Neutrophil (primary cell): ENCODE results near the gene ENOX1.

Experiments used
- H3K27ac ChIP-seq: fragments of 200-600 bp; sonication (generic); 2 replicates; pipeline ENCODE4 v1.5.1; 2016; ENCODE audit warnings: mild to moderate bottlenecking, moderate library complexity
- H3K27me3 ChIP-seq: fragments of 200-600 bp; sonication (generic); 2 replicates; pipeline ENCODE4 v1.6.0; 2016; ENCODE audit warnings: mild to moderate bottlenecking
- H3K36me3 ChIP-seq: fragments of 200-600 bp; sonication (generic); 2 replicates; pipeline ENCODE4 v1.5.1; 2017
- H3K4me1 ChIP-seq, 2 experiments: fragments of 200-600 bp in 1 of 2; sonication (generic) in 1 of 2; 1 replicate in 1 of 2; 2 replicates in 1 of 2; pipeline versions ENCODE4 v1.5.1 to v1.6.1; 2013 to 2016; ENCODE audit warnings: low read depth in 1 of 2, low read length in 1 of 2, mild to moderate bottlenecking in 1 of 2, moderate library complexity in 1 of 2; ENCODE audit not compliant: control insufficient read depth in 1 of 2, insufficient read depth in 1 of 2
- H3K4me3 ChIP-seq, 2 experiments: fragments of 200-600 bp in 1 of 2; sonication (generic) in 1 of 2; 1 replicate in 1 of 2; 2 replicates in 1 of 2; pipeline ENCODE4 v1.5.1; 2013 to 2016; ENCODE audit warnings: low read depth in 1 of 2, low read length in 1 of 2, mild to moderate bottlenecking in 1 of 2, moderate library complexity in 1 of 2
- H3K9me3 ChIP-seq: fragments of 200-600 bp; sonication (generic); 2 replicates; pipeline ENCODE4 v1.5.1; 2016
- TF ChIP-seq, protein P1 (sequence below): fragments of 200-600 bp; sonication (generic); IDR thresholded peaks from 2 replicates; pipeline ENCODE4 v1.5.1; 2016; ENCODE audit warnings: antibody characterized with exemption

Gene ENOX1

DNA sequence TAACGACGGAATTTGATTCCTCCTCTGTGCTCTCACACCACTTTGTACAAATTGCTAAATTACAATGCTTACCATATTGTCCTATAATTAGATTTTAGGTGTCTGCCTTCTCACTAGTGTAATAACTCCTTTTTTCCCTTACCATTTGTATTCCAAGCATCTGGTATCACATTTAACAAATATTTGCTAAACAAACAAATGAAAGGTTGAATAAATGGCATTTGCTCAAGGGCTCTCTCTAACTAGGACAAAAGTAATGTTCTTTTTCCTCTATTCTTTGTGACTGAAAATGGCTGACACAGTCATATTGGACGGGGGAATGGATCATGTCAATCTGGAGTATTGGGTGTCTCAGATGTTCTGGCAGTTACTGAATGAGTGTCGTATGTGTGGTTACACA is 99.7 kb downstream of the ENOX1 start:
- Histone ChIP-seq H3K36me3 (no peaks in the 10 kb centered on the region), H3K9me3 (no peaks in the 10 kb centered on the region), H3K27me3 (no peaks in the 10 kb centered on the region), H3K4me1 (no peaks in the 10 kb centered on the region), H3K27ac (no peak overlapping the region), H3K4me3 (no peak overlapping the region)
- TF ChIP-seq, protein P1, sequence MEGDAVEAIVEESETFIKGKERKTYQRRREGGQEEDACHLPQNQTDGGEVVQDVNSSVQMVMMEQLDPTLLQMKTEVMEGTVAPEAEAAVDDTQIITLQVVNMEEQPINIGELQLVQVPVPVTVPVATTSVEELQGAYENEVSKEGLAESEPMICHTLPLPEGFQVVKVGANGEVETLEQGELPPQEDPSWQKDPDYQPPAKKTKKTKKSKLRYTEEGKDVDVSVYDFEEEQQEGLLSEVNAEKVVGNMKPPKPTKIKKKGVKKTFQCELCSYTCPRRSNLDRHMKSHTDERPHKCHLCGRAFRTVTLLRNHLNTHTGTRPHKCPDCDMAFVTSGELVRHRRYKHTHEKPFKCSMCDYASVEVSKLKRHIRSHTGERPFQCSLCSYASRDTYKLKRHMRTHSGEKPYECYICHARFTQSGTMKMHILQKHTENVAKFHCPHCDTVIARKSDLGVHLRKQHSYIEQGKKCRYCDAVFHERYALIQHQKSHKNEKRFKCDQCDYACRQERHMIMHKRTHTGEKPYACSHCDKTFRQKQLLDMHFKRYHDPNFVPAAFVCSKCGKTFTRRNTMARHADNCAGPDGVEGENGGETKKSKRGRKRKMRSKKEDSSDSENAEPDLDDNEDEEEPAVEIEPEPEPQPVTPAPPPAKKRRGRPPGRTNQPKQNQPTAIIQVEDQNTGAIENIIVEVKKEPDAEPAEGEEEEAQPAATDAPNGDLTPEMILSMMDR, result no peak

DNA sequence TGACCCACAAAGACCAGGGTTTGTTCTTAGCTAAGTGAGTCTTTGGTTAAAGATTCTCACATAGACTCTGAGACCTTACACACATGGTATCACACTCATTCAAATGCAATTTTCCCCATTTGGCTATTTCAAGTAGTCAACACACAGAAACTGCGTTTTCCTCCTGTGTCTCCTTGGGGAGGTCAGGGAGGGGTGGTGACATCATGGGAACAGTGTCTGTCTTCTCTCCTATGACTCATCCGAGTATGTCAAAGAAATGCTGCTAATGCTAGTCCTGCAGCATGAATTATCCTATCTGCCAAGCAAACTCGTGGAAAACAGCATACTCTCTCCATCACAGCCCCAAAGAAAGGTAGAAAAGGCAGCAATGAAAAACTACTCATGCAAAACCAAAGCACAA is 100.2 kb downstream of the ENOX1 start:
- Histone ChIP-seq H3K4me1 (no peaks in the 10 kb centered on the region), H3K27ac (no peak overlapping the region), H3K36me3 (no peaks in the 10 kb centered on the region), H3K9me3 (no peaks in the 10 kb centered on the region), H3K27me3 (no peaks in the 10 kb centered on the region), H3K4me3 (no peak overlapping the region)
- TF ChIP-seq, protein P1, result no peak

DNA sequence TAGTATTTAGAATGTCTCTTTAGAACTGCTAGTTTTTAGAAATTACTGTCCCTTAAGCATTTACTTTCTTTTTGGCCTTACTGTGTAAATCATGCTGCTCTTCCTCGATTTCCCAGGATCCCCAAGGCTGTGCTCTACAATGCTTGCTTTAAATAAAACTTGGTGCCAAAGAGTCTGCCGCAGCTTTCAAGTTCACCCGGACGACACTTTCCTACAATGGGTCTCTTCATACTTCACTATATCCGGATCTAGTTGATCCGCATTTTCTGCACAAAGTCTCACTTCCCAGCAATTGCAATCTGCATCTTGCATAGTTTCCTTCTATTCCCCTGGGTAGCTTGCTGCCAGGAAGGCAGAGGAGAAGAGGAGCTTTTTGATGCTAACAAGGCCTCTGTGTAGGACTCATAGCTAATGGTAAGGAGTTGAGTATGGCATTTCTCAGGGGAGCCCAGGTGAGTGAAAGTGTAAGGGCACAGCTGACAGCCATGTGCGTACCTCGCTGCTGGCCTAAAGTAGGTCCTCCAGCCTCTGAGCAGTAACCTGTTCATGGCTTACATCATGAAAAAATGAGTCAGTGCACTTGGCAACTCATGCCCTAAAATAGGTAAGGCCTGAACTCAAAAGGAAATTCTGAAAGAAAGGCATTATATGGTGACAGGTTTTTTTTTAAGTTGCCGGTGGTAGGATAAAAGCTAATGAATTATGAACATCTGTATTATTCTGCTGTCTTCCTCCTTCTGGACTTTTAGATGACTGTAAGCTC is 101.6 kb downstream of the ENOX1 start:
- TF ChIP-seq, protein P1, result no peak
- no peaks in the 10 kb centered on the region for H3K4me1 ChIP-seq
- H3K9me3 ChIP-seq, result no peaks in the 10 kb centered on the region
- no peak overlapping the region for H3K27ac ChIP-seq
- no peaks in the 10 kb centered on the region for H3K27me3 ChIP-seq
- no peak overlapping the region for H3K4me3 ChIP-seq
- no peaks in the 10 kb centered on the region for H3K36me3 ChIP-seq

DNA sequence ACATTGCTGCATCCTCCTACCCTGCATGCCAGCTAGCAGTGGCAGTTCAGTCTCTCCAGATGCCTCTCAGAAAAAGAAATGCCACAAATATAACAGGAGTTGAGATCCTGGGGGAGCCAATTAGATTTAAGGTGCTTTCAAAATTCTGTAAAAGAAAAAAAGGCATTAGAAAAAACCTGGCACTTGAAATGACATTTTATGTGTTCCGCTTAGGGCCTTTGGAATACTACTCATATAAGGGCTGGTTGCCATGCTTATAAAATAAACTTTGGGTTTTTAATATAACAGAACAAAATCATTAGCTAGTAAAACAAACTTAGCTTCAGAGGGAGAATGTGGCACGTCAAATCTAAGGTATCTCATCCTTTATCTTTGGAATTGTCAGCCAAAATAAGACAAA is 104.1 kb downstream of the ENOX1 start:
- H3K27me3 ChIP-seq, result no peaks in the 10 kb centered on the region
- H3K9me3 ChIP-seq, result no peaks in the 10 kb centered on the region
- TF ChIP-seq, protein P1, result no peak
- H3K36me3 ChIP-seq, result no peaks in the 10 kb centered on the region
- H3K27ac ChIP-seq, result no peak overlapping the region
- H3K4me3 ChIP-seq, result no peak overlapping the region
- no peaks in the 10 kb centered on the region for H3K4me1 ChIP-seq

DNA sequence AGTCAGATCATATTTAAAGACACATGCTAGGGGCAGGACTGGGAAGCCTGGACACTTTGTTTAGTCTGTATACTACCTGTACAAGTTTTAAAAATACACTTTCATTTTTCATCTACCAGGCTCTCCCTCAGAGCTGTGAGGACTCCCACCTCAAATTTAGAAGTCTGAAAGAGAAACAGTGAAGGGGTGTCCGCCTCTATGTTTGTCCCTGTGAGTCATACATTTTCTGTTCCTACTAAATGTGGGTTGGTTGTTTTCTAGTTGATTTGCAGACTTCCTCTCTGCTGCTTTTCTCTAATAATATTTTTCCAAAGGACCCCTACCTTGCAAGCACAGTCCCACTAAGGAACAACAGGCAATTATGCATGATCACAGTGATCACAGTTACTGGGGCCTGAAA is 110.5 kb downstream of the ENOX1 start:
- no peaks in the 10 kb centered on the region for H3K4me1 ChIP-seq
- no peaks in the 10 kb centered on the region for H3K36me3 ChIP-seq
- H3K9me3 ChIP-seq, result no peaks in the 10 kb centered on the region
- no peak overlapping the region for H3K4me3 ChIP-seq
- no peaks in the 10 kb centered on the region for H3K27me3 ChIP-seq
- no peak overlapping the region for H3K27ac ChIP-seq
- TF ChIP-seq, protein P1, result no peak
